ENCODE data around the gene CALHM1.

DNA sequence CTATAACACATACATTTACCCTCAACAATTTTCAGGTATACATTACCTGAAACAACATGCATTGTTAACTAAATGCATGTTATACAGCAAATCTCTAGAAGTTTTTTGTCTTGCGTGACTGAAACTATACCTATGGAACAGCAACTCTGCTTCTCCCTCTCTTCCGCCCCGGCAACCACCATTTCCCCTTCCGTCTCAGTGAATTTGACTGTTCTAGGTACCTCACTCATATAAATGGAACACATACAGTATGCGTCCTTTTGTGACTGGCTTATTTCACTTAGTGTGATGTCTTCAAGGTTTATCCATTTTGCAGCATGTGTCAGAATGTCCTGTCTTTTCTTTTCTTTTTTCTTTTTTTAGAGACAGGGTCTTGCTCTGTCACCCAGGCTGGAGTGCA lies 29.1 kb downstream of the CALHM1 start:
- TF ChIP-seq POLR2A (IDR thresholded peaks at IDR 0.05) (no peak), CTCF (IDR thresholded peaks at IDR 0.05) (no peak), EP300 (IDR thresholded peaks at IDR 0.05) (no peak)
